Activated gamma-delta T cell treated with anti-CD3 and anti-CD28 coated beads, Interleukin-2, amount 50 U/mL, for 16 hours (primary cell): ENCODE results near the gene RHBDL1.

Experiments used
- DNase-seq: peaks from one replicate; pipeline ENCODE4 v3.0.0-alpha.2; 2020; ENCODE audit warnings: low read depth

The RHBDL1 gene

GRCh38 chr16:658679-659571, 16.5 kb upstream of the RHBDL1 start:
- DNase-seq, result no peak

GRCh38 chr16:659618-660017, 15.9 kb upstream of the RHBDL1 start:
- no peak for DNase-seq

GRCh38 chr16:660132-660458, 15.4 kb upstream of the RHBDL1 start:
- DNase-seq, result no peak

GRCh38 chr16:660459-661183, 14.8 kb upstream of the RHBDL1 start:
- no peak for DNase-seq

GRCh38 chr16:661184-661821, 14.2 kb upstream of the RHBDL1 start:
- no peak for DNase-seq

GRCh38 chr16:662095-662494, 13.4 kb upstream of the RHBDL1 start:
- no peak for DNase-seq

GRCh38 chr16:662597-662996, 12.9 kb upstream of the RHBDL1 start:
- no peak for DNase-seq

GRCh38 chr16:666572-666971, 8.9 kb upstream of the RHBDL1 start:
- DNase-seq, result no peak

- DNase-seq, result no peak
These were observed 8.2 kb upstream of the RHBDL1 start for GRCh38 chr16:667113-667779.

- peak; percentile 92 for DNase-seq
These were observed 7.5 kb upstream of the RHBDL1 start, which contains the start of gene RHOT2 for GRCh38 chr16:667780-668518. TSS of gene RHOT2 (plus strand) at chr16:668132. CDS start at chr16:668200, 68 bp downstream.

GRCh38 chr16:668519-669171, 6.8 kb upstream of the RHBDL1 start:
- no peak for DNase-seq

- DNase-seq, result no peak
These were observed 5.8 kb upstream of the RHBDL1 start for GRCh38 chr16:669666-670065.

- DNase-seq, result no peak
These were observed 4.8 kb upstream of the RHBDL1 start for GRCh38 chr16:670485-671352.

- no peak for DNase-seq
These were observed 3.9 kb upstream of the RHBDL1 start for GRCh38 chr16:671353-672131.

- DNase-seq, result no peak
These were observed 3.1 kb upstream of the RHBDL1 start for GRCh38 chr16:672371-672770.

- DNase-seq, result no peak
These were observed 2.6 kb upstream of the RHBDL1 start for GRCh38 chr16:672851-673250.

- DNase-seq, result no peak
These were observed 2.0 kb upstream of the RHBDL1 start for GRCh38 chr16:673399-673991.

GRCh38 chr16:674214-674881, 1.1 kb upstream of the RHBDL1 start:
- no peak for DNase-seq
